Tibial artery (tissue), 4 donors: Measurements from ENCODE around the gene REXO5.

ENCODE experiments used
- DNase-seq, 2 donors: peaks; one replicate each; pipeline ENCODE4 v3.0.0-alpha.2; 2019
- H3K27ac ChIP-seq, 2 donors: fragments of 200-600 bp; sonication (generic) in 1 of 2; 1 replicate in 1 of 2; 2 replicates in 1 of 2; pipeline ENCODE4 v1.5.1; 2018 to 2019; ENCODE audit warnings: mild to moderate bottlenecking in 1 of 2
- H3K27me3 ChIP-seq, 2 donors: fragments of 200-600 bp; sonication (generic) in 1 of 2; one replicate each; pipeline versions ENCODE4 v1.5.1 to v1.6.0; 2016 to 2019
- H3K36me3 ChIP-seq, 3 donors: fragments of 200-600 bp; sonication (generic) in 2 of 3; one replicate each; pipeline ENCODE4 v1.5.1; 2016 to 2019; ENCODE audit warnings: mild to moderate bottlenecking in 2 of 3
- H3K4me1 ChIP-seq, 4 donors: fragments of 200-600 bp; sonication (generic) in 2 of 4; 1 replicate in 3 of 4; 2 replicates in 1 of 4; pipeline ENCODE4 v1.5.1; 2016 to 2019
- H3K4me3 ChIP-seq, 2 donors: fragments of 200-600 bp; sonication (generic) in 1 of 2; 1 replicate in 1 of 2; 2 replicates in 1 of 2; pipeline ENCODE4 v1.5.1; 2018 to 2019; ENCODE audit warnings: mild to moderate bottlenecking in 2 of 2
- H3K9me3 ChIP-seq, 3 donors: fragments of 200-600 bp; sonication (generic) in 1 of 3; one replicate each; pipeline ENCODE4 v1.5.1; 2016 to 2019
- CTCF ChIP-seq, 2 experiments: fragments of 200-600 bp in 1 of 2; fragments of 450-650 bp in 1 of 2; IDR thresholded peaks; one replicate each; pipeline ENCODE4 v1.5.1; 2017 to 2019; ENCODE audit warnings: antibody characterized with exemption in 2 of 2, mild to moderate bottlenecking in 1 of 2, moderate library complexity in 1 of 2
- intact Hi-C: fragments of 100-400 bp; cut with DNase I; formaldehyde crosslinking; loops from one replicate; pipeline ENCODE4 v1.15.0; 2023; ENCODE audit warnings: low total_unique reads

The REXO5 gene

GRCh38 chr16:20851601-20852000, 45.3 kb downstream of the REXO5 start:
- DNase-seq, result peak; percentile 90 to 93
- peak overlapping the region; percentile 75 to 76 for H3K27ac ChIP-seq
- no peaks in the 10 kb centered on the region for H3K9me3 ChIP-seq
- intact Hi-C loops, result loop anchor here (2.0 kb wide), 1 partner anchor 231 kb away; no protein-coding TSS in a partner anchor
- H3K4me1 ChIP-seq, result peaks cover 6 to 59% (median 42%) of the 10 kb centered on the region in 4 donors
- H3K4me3 ChIP-seq, result no peak overlapping the region
- no peaks in the 10 kb centered on the region for H3K27me3 ChIP-seq
- peaks cover 4 to 7% (median 7%) of the 10 kb centered on the region in 3 donors for H3K36me3 ChIP-seq
- TF ChIP-seq CTCF (IDR thresholded peaks at IDR 0.05), result no peak

- Histone ChIP-seq H3K27ac (peak overlapping the region; percentile 75 to 76), H3K4me3 (no peak overlapping the region), H3K27me3 (no peaks in the 10 kb centered on the region), H3K36me3 (peaks cover 4 to 7% (median 7%) of the 10 kb centered on the region in 3 donors), H3K9me3 (no peaks in the 10 kb centered on the region), H3K4me1 (peaks cover 9 to 74% (median 45%) of the 10 kb centered on the region in 4 donors)
- TF ChIP-seq CTCF (IDR thresholded peaks at IDR 0.05), result no peak
- DNase-seq, result no peak
- intact Hi-C loops, result no loop called here
These were observed 46.8 kb downstream of the REXO5 start for GRCh38 chr16:20853143-20853542.

GRCh38 chr16:20853981-20854620, 47.8 kb downstream of the REXO5 start:
- peak overlapping the region; percentile 75 to 76 for H3K27ac ChIP-seq
- intact Hi-C loops, result no loop called here

GRCh38 chr16:20854963-20855362, 48.6 kb downstream of the REXO5 start:
- no peak overlapping the region for H3K4me3 ChIP-seq
- TF ChIP-seq CTCF (IDR thresholded peaks at IDR 0.05), result no peak
- no peaks in the 10 kb centered on the region for H3K9me3 ChIP-seq
- DNase-seq, result no peak
- no peak overlapping the region for H3K27ac ChIP-seq
- peaks cover 9 to 82% (median 52%) of the 10 kb centered on the region in 4 donors for H3K4me1 ChIP-seq
- intact Hi-C loops, result no loop called here
- no peaks in the 10 kb centered on the region for H3K27me3 ChIP-seq
- peaks cover 4 to 11% (median 7%) of the 10 kb centered on the region in 3 donors for H3K36me3 ChIP-seq

More at GRCh38 chr16:20853981-20854620, 47.8 kb downstream of the REXO5 start:
- DNase-seq, result no peak
- H3K9me3 ChIP-seq, result no peaks in the 10 kb centered on the region
- H3K4me3 ChIP-seq, result no peak overlapping the region
- H3K27me3 ChIP-seq, result no peaks in the 10 kb centered on the region
- peaks cover 4 to 7% (median 7%) of the 10 kb centered on the region in 3 donors for H3K36me3 ChIP-seq
- TF ChIP-seq CTCF (IDR thresholded peaks at IDR 0.05), result no peak
- H3K4me1 ChIP-seq, result peaks cover 9 to 78% (median 48%) of the 10 kb centered on the region in 4 donors

GRCh38 chr16:20857281-20857680, 51.0 kb downstream of the REXO5 start:
- Histone ChIP-seq H3K36me3 (peaks cover 9 to 32% (median 22%) of the 10 kb centered on the region in 3 donors), H3K9me3 (no peaks in the 10 kb centered on the region), H3K4me1 (peaks cover 6 to 82% (median 47%) of the 10 kb centered on the region in 4 donors), H3K4me3 (no peak overlapping the region), H3K27ac (peak overlapping the region; percentile 15 to 56), H3K27me3 (no peaks in the 10 kb centered on the region)
- no peak for DNase-seq
- no peak for TF ChIP-seq CTCF (IDR thresholded peaks at IDR 0.05)
- intact Hi-C loops, result no loop called here
